ENCODE data around the gene SORCS2. TPM values are rescaled to one million over a fixed set of nuclear protein-coding genes. Genes with fewer than 3 reads are reported as not detected.

The SORCS2 gene
- total and polyA plus RNA-seq, 2 donors (not counting 1 experiment from before 2014, with no cell fraction given) = not detected

DNA sequence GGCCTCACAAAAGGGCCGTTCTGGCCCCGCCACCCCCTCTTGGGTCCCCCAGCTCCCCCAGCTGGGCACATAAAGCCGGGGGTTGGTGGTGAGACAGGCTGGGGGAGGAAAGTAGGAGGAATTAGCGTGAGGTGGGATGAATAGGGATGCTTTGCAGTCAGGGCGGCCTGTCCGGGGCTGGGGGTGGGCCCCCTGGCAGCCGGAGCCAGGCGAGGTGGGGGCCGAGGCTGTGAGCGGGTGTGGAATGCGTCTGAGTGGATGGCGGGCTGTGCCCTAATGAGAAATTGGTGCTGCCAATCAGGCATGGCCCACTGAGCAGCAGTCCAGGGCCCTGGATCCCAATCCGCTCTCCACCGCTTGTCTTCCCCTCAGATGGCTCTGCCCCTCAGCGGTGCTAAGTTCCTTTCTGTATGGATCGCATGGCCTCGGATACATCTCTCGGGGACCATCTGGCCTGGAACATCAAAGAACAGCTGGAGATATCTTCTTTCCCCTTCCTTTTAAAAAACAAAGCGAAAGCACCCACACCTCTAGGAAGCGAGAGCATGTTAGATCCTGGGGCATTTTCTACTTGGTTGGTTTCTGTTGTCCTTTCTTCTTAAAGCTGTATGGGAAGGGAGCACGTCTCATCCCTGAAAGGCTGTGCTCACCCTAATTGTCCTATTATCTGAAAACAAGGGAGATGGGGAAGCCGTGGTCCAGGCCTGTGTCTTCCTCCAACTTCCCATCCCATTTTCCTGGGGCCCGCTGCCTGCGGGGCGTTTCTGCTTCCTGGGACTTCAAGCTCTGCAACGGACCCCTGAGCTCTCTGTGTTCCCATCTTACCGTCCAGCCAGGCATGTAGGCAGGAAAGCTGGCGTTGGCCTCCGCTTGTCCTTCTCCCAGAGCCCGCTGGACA is 106.9 kb downstream of the SORCS2 start:
- CTCF ChIA-PET = no interaction called here
- DNase-seq (no peak), ATAC-seq (ENCODE audit: low read depth) (no peak)
- no peaks in the 10 kb centered on the region for H3K4me1 Mint-ChIP-seq
- H3K9ac ChIP-seq (ENCODE audit: low read length) = no peak overlapping the region
- intact Hi-C loops (cut with micrococcal nuclease) = no loop called here
- no peak overlapping the region for H3K4me2 ChIP-seq (replicated peaks; ENCODE audit: low read depth, low read length, poor library complexity, severe bottlenecking)
- H3K27me3 Mint-ChIP-seq = peaks cover 15% of the 10 kb centered on the region
- TF ChIP-seq, protein P1, sequence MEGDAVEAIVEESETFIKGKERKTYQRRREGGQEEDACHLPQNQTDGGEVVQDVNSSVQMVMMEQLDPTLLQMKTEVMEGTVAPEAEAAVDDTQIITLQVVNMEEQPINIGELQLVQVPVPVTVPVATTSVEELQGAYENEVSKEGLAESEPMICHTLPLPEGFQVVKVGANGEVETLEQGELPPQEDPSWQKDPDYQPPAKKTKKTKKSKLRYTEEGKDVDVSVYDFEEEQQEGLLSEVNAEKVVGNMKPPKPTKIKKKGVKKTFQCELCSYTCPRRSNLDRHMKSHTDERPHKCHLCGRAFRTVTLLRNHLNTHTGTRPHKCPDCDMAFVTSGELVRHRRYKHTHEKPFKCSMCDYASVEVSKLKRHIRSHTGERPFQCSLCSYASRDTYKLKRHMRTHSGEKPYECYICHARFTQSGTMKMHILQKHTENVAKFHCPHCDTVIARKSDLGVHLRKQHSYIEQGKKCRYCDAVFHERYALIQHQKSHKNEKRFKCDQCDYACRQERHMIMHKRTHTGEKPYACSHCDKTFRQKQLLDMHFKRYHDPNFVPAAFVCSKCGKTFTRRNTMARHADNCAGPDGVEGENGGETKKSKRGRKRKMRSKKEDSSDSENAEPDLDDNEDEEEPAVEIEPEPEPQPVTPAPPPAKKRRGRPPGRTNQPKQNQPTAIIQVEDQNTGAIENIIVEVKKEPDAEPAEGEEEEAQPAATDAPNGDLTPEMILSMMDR (IDR thresholded peaks at IDR 0.05) = no peak
- no peak for TF ChIP-seq EZH2 (IDR thresholded peaks at IDR 0.05; ENCODE audit: borderline replicate concordance, insufficient read depth, low read depth, low read length, poor library complexity, severe bottlenecking)
- H3K27me3 ChIP-seq (replicated peaks in 1 of 4; ENCODE audit: control extremely low read depth in 1 of 4, control insufficient read depth in 3 of 4, insufficient read depth in 4 of 4, low read length in 3 of 4) = no peaks in the 10 kb centered on the region
- POLR2A ChIA-PET = no interaction called here
- peaks cover 0 to 4% (median 0%) of the 10 kb centered on the region in 3 donors for H3K9me3 ChIP-seq (ENCODE audit: control extremely low read depth in 1 of 3, control insufficient read depth in 2 of 3, insufficient read depth in 1 of 3, low read length in 2 of 3)
- H3K27ac Mint-ChIP-seq = no peak overlapping the region
- H3K4me1 ChIP-seq (ENCODE audit: control insufficient read depth in 2 of 2, insufficient read depth in 2 of 2, low read length in 2 of 2) = no peaks in the 10 kb centered on the region
- no peak overlapping the region for H3K4me3 ChIP-seq (ENCODE audit: control extremely low read depth in 1 of 5, extremely low read depth in 1 of 5, insufficient read depth in 1 of 5, low read depth in 2 of 5, low read length in 4 of 5)
- no peak overlapping the region for H3K4me3 Mint-ChIP-seq
- 48% methylated on average over 26 of the region's 30 CpGs for WGBS (ENCODE audit: insufficient coverage)
- no peaks in the 10 kb centered on the region for H3K9me3 Mint-ChIP-seq (ENCODE audit: insufficient read depth)
- H3K79me2 ChIP-seq (ENCODE audit: control insufficient read depth, insufficient read depth, low read length) = no peaks in the 10 kb centered on the region
- no peak overlapping the region for H2AFZ ChIP-seq (ENCODE audit: insufficient read depth, low read depth, low read length, poor library complexity, severe bottlenecking)
- H3K36me3 ChIP-seq (replicated peaks in 1 of 2; ENCODE audit: control extremely low read depth in 1 of 2, control insufficient read depth in 1 of 2, extremely low read depth in 1 of 2, insufficient read depth in 2 of 2, low read length in 1 of 2) = no peaks in the 10 kb centered on the region
- H3K27ac ChIP-seq (ENCODE audit: low read length in 2 of 2) = no peak overlapping the region
- no peaks in the 10 kb centered on the region for H4K20me1 ChIP-seq (ENCODE audit: control insufficient read depth, insufficient read depth, low read length, poor library complexity, severe bottlenecking)
